GM06990 (cell line): ENCODE measurements around the gene MCHR1.

Source experiments
- DNase-seq: peaks from one replicate; pipeline ENCODE4 v3.0.0-alpha.2; 2011; ENCODE audit not compliant: insufficient read length; ENCODE audit errors: extremely low read depth
- H3K27me3 ChIP-seq: replicated peaks from 2 replicates; pipeline ENCODE4 v1.6.0; 2011; ENCODE audit warnings: low read length; ENCODE audit not compliant: control insufficient read depth, insufficient read depth
- H3K36me3 ChIP-seq: 2 replicates; pipeline ENCODE4 v1.5.1; 2011; ENCODE audit warnings: low read length; ENCODE audit not compliant: control insufficient read depth, insufficient read depth
- H3K4me3 ChIP-seq: replicated peaks from 2 replicates; pipeline ENCODE4 v1.5.1; 2011; ENCODE audit warnings: low read depth, mild to moderate bottlenecking, control low read depth, low read length
- CTCF ChIP-seq: IDR thresholded peaks from 2 replicates; pipeline ENCODE4 v1.5.1; 2011; ENCODE audit warnings: low read length, control low read depth, mild to moderate bottlenecking, inconsistent platforms; ENCODE audit not compliant: insufficient read depth, poor library complexity, severe bottlenecking

MCHR1 gene

DNA sequence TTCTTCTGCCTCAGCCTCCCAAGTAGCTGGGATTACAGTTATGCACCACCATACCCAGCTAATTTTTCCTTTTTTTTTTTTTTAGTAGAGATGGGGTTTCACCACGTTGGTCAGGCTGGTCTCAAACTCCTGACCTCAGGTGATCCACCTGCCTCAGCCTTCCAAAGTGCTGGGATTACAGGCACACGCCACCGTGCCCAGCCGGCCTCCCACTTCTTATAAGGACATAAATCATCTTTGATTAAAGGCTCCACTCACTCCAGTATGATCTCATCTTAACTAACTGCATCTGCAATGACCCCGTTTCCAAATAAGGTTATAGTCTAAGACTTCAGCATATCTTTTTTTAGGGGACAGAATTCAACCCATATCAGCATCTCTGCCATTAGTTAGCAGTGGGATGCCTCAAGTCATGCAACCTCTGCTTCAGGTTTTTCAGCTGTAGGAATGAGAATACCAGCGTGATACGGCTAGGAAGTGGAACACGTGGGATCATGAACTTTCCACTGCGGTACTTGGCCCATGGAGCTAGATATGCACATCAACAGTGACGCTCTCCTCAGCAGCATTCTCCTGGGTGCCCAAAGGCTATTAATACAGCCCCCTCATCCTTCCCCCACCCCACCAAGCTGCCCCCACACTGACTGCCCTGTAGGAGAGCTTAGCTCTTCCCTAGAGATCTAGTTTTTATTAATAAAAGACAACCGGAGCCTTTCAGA, 41.4 kb downstream of the MCHR1 start:
- DNase-seq, result no peak

GRCh38 chr22:40721266-40721665, 42.0 kb downstream of the MCHR1 start:
- Histone ChIP-seq H3K36me3 (no peaks in the 10 kb centered on the region), H3K4me3 (no peak overlapping the region), H3K27me3 (no peaks in the 10 kb centered on the region; the same call in 1 of the 2 replicates)
- no peak for TF ChIP-seq CTCF
- DNase-seq, result no peak

More for the DNA sequence above, 41.4 kb downstream of the MCHR1 start:
- H3K27me3 ChIP-seq, result no peaks in the 10 kb centered on the region; the same call in 1 of the 2 replicates
- H3K36me3 ChIP-seq, result no peaks in the 10 kb centered on the region
- no peak overlapping the region for H3K4me3 ChIP-seq
- no peak for TF ChIP-seq CTCF

- no peak for TF ChIP-seq CTCF
- no peak for DNase-seq
- Histone ChIP-seq H3K36me3 (no peaks in the 10 kb centered on the region), H3K4me3 (no peak overlapping the region), H3K27me3 (no peaks in the 10 kb centered on the region; the same call in 1 of the 2 replicates)
Measured at GRCh38 chr22:40723396-40723933, 44.2 kb downstream of the MCHR1 start.

- Histone ChIP-seq H3K36me3 (no peaks in the 10 kb centered on the region), H3K27me3 (no peaks in the 10 kb centered on the region), H3K4me3 (no peak overlapping the region)
- no peak for TF ChIP-seq CTCF
- DNase-seq, result peak; percentile 29
Measured at GRCh38 chr22:40726514-40726913, 47.2 kb downstream of the MCHR1 start.

DNA sequence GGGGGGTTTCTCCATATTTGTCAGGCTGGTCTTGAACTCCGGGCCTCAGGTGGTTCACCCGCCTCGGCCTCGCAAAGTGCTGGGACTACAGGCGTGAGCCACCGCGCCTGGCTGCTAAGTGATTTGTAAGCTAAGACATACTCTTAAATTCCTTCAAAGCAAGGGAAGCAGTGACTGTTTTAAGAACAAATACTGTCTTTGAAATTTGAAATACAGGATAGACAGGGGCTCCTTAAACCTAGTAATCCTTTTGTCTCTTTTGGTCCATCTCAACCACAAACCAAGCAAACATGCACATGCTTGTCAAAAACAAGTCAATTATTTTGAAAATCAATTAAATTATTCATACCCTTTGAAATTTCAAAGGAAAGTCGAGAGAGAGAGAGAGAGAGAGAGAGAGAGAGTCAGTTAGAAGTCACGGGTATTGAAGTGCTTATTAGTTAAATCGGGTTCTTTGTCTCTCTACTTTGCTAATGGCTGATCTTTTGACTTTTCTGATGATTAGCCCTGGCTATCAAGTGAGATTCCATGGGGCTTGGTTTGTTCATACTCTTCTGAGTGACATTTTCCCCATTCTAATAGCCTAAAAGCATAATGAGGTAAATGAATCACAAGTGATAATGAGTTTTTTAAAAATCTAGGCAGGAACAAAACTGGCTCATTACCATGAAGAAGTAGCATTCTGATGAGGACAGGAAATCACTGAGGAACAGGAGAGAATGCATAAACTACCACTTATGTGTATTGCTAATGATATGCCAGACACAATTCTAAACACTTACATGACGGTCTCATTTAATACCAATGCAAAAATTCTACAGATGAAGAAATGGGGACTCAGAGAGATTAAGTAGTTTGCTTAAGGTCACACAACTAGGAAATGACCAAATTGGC, 48.0 kb downstream of the MCHR1 start:
- TF ChIP-seq CTCF, result no peak
- Histone ChIP-seq H3K27me3 (no peaks in the 10 kb centered on the region), H3K36me3 (no peaks in the 10 kb centered on the region), H3K4me3 (no peak overlapping the region)
- no peak for DNase-seq
